ENCODE results near the gene ARID3A. TPM values are rescaled to one million over a fixed set of nuclear protein-coding genes. Genes with fewer than 3 reads are reported as not detected.

The ARID3A gene
- total and polyA plus RNA-seq, 2 of the 13 experiments (the other 11 are each of a cell fraction or from before 2014, with no cell fraction given), result 71.3 to 77.9 TPM

DNA sequence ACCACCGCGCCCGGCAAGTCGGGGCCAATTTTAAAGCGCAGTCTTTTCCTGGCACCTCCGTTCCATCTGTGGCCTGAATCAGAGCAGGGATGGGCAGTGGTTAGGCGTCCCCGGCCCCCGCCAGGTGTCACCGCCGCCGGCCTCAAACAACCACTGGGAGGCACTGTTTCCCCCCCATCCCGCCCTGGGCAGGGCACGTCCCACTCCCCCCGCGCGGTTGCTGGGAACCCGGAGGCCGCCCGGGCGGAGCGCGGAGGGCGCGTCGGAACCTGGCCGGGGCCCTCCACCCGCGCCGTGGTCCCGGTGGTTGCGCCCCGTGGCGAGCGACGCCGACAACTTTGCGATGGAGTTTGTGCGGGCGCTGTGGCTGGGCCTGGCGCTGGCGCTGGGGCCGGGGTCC lies 74.3 kb downstream of the ARID3A start, which contains the start of gene GRIN3B:
Gene GRIN3B, plus strand, starts transcription at position 325 of the 400 bp plus-strand sequence. Its CDS starts 19 bp downstream, at position 344.
- H3K27ac ChIP-seq (ENCODE audit: extremely low read length, insufficient read depth, low read length), result no peak within 1 kb of the TSS
- H2AFZ ChIP-seq (ENCODE audit: low read length), result no peak within 1 kb of the TSS
- DNase-seq (ENCODE audit: low spot score) (peak; percentile 43), FAIRE-seq (no peak), ATAC-seq (peak; percentile 41)
- no peaks in the 10 kb centered on the region for H3K36me3 ChIP-seq (replicated peaks in 1 of 2; ENCODE audit: control insufficient read depth in 1 of 2, insufficient read depth in 2 of 2, low read length in 2 of 2)
- H3K9me3 ChIP-seq (ENCODE audit: low read length), result no peaks in the 10 kb centered on the region
- H3K4me1 ChIP-seq (ENCODE audit: insufficient read depth, low read length), result peaks cover 36% of the 10 kb centered on the region
- no TSS peak for BruUV-seq (replicated peaks)
- CTCF ChIA-PET (ENCODE audit: low intra/inter-chr PET ratio, low total read pairs), result no interaction called here
- H3K9ac ChIP-seq (ENCODE audit: insufficient read depth, low read depth, low read length), result 0 out of 2 replicates have a peak within 1 kb of the TSS, but pooled peaks have one; percentile 8
- H3K79me2 ChIP-seq (ENCODE audit: insufficient read depth, low read length), result no peaks in the 10 kb centered on the region
- in situ Hi-C loops (cut with HindIII; ENCODE audit: extremely low pct_ligation_motif_present, low pct_unique_long_range_greater_than_20kb), result no loop called here
- H3K27me3 ChIP-seq (ENCODE audit: control insufficient read depth in 1 of 2, insufficient read depth in 2 of 2, low read length in 2 of 2), result peaks cover 14 to 50% of the 10 kb centered on the region in 2 experiments
- H3K4me3 ChIP-seq (replicated peaks in 1 of 3; ENCODE audit: insufficient read depth in 1 of 3, low read depth in 2 of 3, low read length in 3 of 3), result peak within 1 kb of the TSS; percentile 33 to 66 (median 37); a peak in 5 of 6 replicates
- intact Hi-C loops (cut with micrococcal nuclease; ENCODE audit: unreplicated experiment), result no loop called here
- H3K4me2 ChIP-seq (ENCODE audit: low read depth, low read length), result peak within 1 kb of the TSS; percentile 65
- 0% methylated on average over 6 of the region's 43 CpGs for WGBS (ENCODE audit: low lambda C conversion rate)
- H4K20me1 ChIP-seq (ENCODE audit: insufficient read depth, low read length), result no peaks in the 10 kb centered on the region
- POLR2A ChIA-PET, result no interaction called here
- no peak for TF ChIP-seq ZC3H4 (CRISPR knock-in tag; IDR thresholded peaks at IDR 0.05; ENCODE audit: borderline replicate concordance)
- TF ChIP-seq ZNF24 (IDR thresholded peaks at IDR 0.05), result no peak
- TF ChIP-seq TBX2 (CRISPR knock-in tag; IDR thresholded peaks at IDR 0.05; ENCODE audit: borderline replicate concordance), result no peak
- TF ChIP-seq GPN1 (CRISPR knock-in tag; IDR thresholded peaks at IDR 0.05; ENCODE audit: borderline replicate concordance), result no peak
- TF ChIP-seq, protein P1, sequence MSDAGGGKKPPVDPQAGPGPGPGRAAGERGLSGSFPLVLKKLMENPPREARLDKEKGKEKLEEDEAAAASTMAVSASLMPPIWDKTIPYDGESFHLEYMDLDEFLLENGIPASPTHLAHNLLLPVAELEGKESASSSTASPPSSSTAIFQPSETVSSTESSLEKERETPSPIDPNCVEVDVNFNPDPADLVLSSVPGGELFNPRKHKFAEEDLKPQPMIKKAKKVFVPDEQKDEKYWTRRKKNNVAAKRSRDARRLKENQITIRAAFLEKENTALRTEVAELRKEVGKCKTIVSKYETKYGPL (CRISPR knock-in tag; IDR thresholded peaks at IDR 0.05), result no peak
- TF ChIP-seq SMAD9 (CRISPR knock-in tag; IDR thresholded peaks at IDR 0.05), result no peak
- 0 out of 2 replicates have a peak, but pooled peaks have one; percentile 17 for TF ChIP-seq SP4 (CRISPR knock-in tag; IDR thresholded peaks at IDR 0.05)
- TF ChIP-seq, protein P2, sequence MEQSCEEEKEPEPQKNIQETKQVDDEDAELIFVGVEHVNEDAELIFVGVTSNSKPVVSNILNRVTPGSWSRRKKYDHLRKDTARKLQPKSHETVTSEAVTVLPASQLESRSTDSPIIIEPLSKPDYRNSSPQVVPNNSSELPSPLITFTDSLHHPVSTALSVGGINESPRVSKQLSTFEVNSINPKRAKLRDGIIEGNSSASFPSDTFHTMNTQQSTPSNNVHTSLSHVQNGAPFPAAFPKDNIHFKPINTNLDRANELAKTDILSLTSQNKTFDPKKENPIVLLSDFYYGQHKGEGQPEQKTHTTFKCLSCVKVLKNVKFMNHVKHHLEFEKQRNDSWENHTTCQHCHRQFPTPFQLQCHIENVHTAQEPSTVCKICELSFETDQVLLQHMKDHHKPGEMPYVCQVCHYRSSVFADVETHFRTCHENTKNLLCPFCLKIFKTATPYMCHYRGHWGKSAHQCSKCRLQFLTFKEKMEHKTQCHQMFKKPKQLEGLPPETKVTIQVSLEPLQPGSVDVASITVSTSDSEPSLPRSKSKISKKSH (CRISPR knock-in tag; IDR thresholded peaks at IDR 0.05; ENCODE audit: borderline replicate concordance), result no peak
- TF ChIP-seq, protein P3, sequence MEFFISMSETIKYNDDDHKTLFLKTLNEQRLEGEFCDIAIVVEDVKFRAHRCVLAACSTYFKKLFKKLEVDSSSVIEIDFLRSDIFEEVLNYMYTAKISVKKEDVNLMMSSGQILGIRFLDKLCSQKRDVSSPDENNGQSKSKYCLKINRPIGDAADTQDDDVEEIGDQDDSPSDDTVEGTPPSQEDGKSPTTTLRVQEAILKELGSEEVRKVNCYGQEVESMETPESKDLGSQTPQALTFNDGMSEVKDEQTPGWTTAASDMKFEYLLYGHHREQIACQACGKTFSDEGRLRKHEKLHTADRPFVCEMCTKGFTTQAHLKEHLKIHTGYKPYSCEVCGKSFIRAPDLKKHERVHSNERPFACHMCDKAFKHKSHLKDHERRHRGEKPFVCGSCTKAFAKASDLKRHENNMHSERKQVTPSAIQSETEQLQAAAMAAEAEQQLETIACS (CRISPR knock-in tag; IDR thresholded peaks at IDR 0.05), result no peak
- TF ChIP-seq ZNF629 (CRISPR knock-in tag; conservative IDR thresholded peaks at IDR 0.05), result no peak
- no peak for TF ChIP-seq SNAPC2 (CRISPR knock-in tag; IDR thresholded peaks at IDR 0.05)
- TF ChIP-seq, protein P4, sequence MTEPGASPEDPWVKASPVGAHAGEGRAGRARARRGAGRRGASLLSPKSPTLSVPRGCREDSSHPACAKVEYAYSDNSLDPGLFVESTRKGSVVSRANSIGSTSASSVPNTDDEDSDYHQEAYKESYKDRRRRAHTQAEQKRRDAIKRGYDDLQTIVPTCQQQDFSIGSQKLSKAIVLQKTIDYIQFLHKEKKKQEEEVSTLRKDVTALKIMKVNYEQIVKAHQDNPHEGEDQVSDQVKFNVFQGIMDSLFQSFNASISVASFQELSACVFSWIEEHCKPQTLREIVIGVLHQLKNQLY (CRISPR knock-in tag; IDR thresholded peaks at IDR 0.05), result no peak
- TF ChIP-seq HNRNPUL1 (IDR thresholded peaks at IDR 0.05; ENCODE audit: low read depth, low read length), result no peak
- no peak for TF ChIP-seq GATAD2A (CRISPR knock-in tag; IDR thresholded peaks at IDR 0.05)
- TF ChIP-seq ZNF550 (CRISPR knock-in tag; IDR thresholded peaks at IDR 0.05; ENCODE audit: borderline replicate concordance), result no peak
- TF ChIP-seq ZFP41 (CRISPR knock-in tag; IDR thresholded peaks at IDR 0.05; ENCODE audit: borderline replicate concordance), result no peak
- TF ChIP-seq ZNF792 (CRISPR knock-in tag; IDR thresholded peaks at IDR 0.05), result no peak
- no peak for TF ChIP-seq ZNF430 (CRISPR knock-in tag; IDR thresholded peaks at IDR 0.05)
- 0 out of 2 replicates have a peak, but pooled peaks have one; percentile 34 for TF ChIP-seq PHF21A (CRISPR knock-in tag; IDR thresholded peaks at IDR 0.05)
- TF ChIP-seq ATAD3A (CRISPR knock-in tag; IDR thresholded peaks at IDR 0.05), result no peak
- no peak for TF ChIP-seq FOXO1 (CRISPR knock-in tag; IDR thresholded peaks at IDR 0.05)
- TF ChIP-seq REXO4 (CRISPR knock-in tag; IDR thresholded peaks at IDR 0.05; ENCODE audit: borderline replicate concordance), result no peak
- TF ChIP-seq GTF2F1 (IDR thresholded peaks at IDR 0.05; ENCODE audit: low read length), result no peak

All from HepG2 (cell line).